ENCODE measurements around the gene SLC36A4.
"Not testable (repeated sequence)": the region's sequence is repeated elsewhere in the genome, so short reads cannot be mapped to it uniquely, and the experiment has no call there.

The SLC36A4 gene

DNA sequence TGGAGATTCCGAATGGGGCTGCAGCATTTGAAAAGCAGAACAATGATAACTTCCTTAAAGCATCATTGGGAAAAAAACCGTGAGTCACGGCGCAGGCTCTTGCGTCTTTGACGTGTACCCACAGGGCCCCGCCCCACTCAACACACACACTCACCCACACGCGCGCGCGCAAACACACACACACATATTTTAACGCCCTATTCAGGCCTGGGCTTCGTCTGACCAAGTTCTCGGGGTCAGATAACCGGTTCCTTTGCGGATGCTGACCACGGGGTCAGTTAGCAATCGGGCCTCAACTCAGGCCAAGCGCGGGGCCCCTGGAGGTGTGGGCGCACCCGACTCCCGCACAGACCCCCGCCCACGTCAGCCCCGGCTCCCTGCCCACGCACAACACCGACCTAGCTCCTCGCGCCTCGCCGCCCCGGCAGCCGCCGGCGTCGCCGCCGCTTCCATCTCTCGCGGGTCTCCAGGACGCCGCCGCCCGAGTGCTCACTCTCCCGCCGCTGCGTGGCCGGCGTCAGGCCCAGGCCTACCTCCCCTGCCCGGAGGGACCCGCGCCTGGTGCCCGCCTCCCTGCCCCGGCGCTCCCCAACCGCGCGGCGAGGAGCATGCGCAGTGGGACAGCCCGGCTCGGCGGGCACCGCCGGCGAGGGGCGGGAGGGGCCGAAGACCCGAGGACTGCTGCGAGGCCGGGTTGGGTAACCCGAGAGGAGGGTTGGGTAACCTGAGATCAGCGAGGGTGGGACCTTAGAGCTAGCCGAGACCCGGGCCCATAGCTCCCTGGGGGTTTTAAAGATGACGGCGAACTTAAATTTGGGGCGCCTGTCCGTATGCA, at the start of gene SLC36A4:
TSS of gene SLC36A4 (minus strand) at position 612 of the 835 bp plus-strand sequence. CDS start at position 453, 159 bp downstream.
- Histone ChIP-seq H3K4me3 (ENCODE audit: low read depth, low read length) (peak within 1 kb of the TSS; percentile 82), H3K9ac (ENCODE audit: low read length) (peak within 1 kb of the TSS; percentile 92), H3K27ac (ENCODE audit: low read depth, low read length) (peak within 1 kb of the TSS; percentile 95), H3K4me1 (ENCODE audit: control insufficient read depth, insufficient read depth, low read length) (peaks cover 10% of the 10 kb centered on the region), H3K9me3 (ENCODE audit: control insufficient read depth, insufficient read depth, low read depth, low read length) (no peaks in the 10 kb centered on the region), H3K36me3 (ENCODE audit: control insufficient read depth, insufficient read depth, low read length) (no peaks in the 10 kb centered on the region), H3K27me3 (ENCODE audit: control insufficient read depth, insufficient read depth, low read length) (no peaks in the 10 kb centered on the region)

GRCh38 chr11:93246790-93247189, 49.0 kb upstream of the SLC36A4 start:
- not testable (repeated sequence) for H3K27ac ChIP-seq (ENCODE audit: low read depth, low read length); H3K9ac ChIP-seq (ENCODE audit: low read length); H3K4me1 ChIP-seq (ENCODE audit: control insufficient read depth, insufficient read depth, low read length); H3K9me3 ChIP-seq (ENCODE audit: control insufficient read depth, insufficient read depth, low read depth, low read length); H3K27me3 ChIP-seq (ENCODE audit: control insufficient read depth, insufficient read depth, low read length); H3K36me3 ChIP-seq (ENCODE audit: control insufficient read depth, insufficient read depth, low read length); H3K4me3 ChIP-seq (ENCODE audit: low read depth, low read length)

DNA sequence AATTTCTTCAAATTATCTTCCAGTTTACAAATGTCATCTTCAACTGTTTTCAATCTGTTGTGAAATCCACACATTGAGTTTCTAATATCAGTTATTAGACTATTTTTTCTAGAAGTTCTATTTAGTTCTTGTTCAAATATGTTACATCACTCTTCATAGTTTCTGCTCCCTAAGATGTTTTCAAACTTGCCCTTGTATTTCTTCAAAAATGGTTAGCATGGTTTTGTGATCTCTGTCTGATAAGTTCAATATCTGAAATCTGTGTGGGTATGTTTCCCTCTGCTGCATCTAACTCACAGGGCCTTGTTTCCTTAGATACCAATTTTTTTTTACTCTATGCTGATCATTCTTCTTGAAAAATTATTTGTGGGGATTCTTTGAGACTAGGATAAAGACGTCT, 46.2 kb upstream of the SLC36A4 start:
- Histone ChIP-seq H3K36me3 (ENCODE audit: control insufficient read depth, insufficient read depth, low read length) (no peaks in the 10 kb centered on the region), H3K4me3 (ENCODE audit: low read depth, low read length) (no peak overlapping the region), H3K4me1 (ENCODE audit: control insufficient read depth, insufficient read depth, low read length) (no peaks in the 10 kb centered on the region), H3K9me3 (ENCODE audit: control insufficient read depth, insufficient read depth, low read depth, low read length) (no peaks in the 10 kb centered on the region), H3K27ac (ENCODE audit: low read depth, low read length) (no peak overlapping the region), H3K9ac (ENCODE audit: low read length) (no peak overlapping the region), H3K27me3 (ENCODE audit: control insufficient read depth, insufficient read depth, low read length) (no peaks in the 10 kb centered on the region)

DNA sequence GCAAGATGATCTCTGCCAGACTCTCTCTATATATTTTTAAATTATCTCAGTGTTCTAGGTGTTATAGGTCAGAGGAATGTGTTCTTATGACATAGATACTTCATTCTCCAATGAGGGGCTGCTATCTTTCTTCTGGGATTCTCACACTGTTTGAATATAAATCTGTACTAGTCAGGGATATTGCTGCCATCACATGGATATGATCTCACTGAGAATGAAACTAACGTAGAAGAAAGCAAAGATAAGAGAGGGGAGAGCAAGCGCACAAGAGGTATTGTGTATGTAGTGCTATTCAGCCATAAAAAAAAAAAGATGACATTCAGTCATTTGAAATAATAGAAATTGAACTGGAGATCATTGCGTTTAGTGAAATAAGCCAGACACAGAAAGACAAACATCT, 42.2 kb upstream of the SLC36A4 start:
- Histone ChIP-seq H3K4me1 (ENCODE audit: control insufficient read depth, insufficient read depth, low read length) (no peaks in the 10 kb centered on the region), H3K27me3 (ENCODE audit: control insufficient read depth, insufficient read depth, low read length) (no peaks in the 10 kb centered on the region), H3K36me3 (ENCODE audit: control insufficient read depth, insufficient read depth, low read length) (no peaks in the 10 kb centered on the region), H3K9ac (ENCODE audit: low read length) (no peak overlapping the region), H3K27ac (ENCODE audit: low read depth, low read length) (no peak overlapping the region), H3K4me3 (ENCODE audit: low read depth, low read length) (no peak overlapping the region), H3K9me3 (ENCODE audit: control insufficient read depth, insufficient read depth, low read depth, low read length) (no peaks in the 10 kb centered on the region)

- Histone ChIP-seq H3K36me3 (ENCODE audit: control insufficient read depth, insufficient read depth, low read length) (no peaks in the 10 kb centered on the region), H3K9ac (ENCODE audit: low read length) (no peak overlapping the region), H3K9me3 (ENCODE audit: control insufficient read depth, insufficient read depth, low read depth, low read length) (no peaks in the 10 kb centered on the region), H3K4me1 (ENCODE audit: control insufficient read depth, insufficient read depth, low read length) (0 out of 2 replicates have a peak, but pooled peaks cover 6% of the 10 kb centered on the region), H3K27me3 (ENCODE audit: control insufficient read depth, insufficient read depth, low read length) (no peaks in the 10 kb centered on the region), H3K4me3 (ENCODE audit: low read depth, low read length) (no peak overlapping the region), H3K27ac (ENCODE audit: low read depth, low read length) (no peak overlapping the region)
Measured at GRCh38 chr11:93238956-93239355, 41.2 kb upstream of the SLC36A4 start.

- 0 out of 2 replicates have a peak, but pooled peaks cover 6% of the 10 kb centered on the region for H3K4me1 ChIP-seq (ENCODE audit: control insufficient read depth, insufficient read depth, low read length)
- no peaks in the 10 kb centered on the region for H3K9me3 ChIP-seq (ENCODE audit: control insufficient read depth, insufficient read depth, low read depth, low read length)
- no peak overlapping the region for H3K9ac ChIP-seq (ENCODE audit: low read length)
- H3K36me3 ChIP-seq (ENCODE audit: control insufficient read depth, insufficient read depth, low read length): no peaks in the 10 kb centered on the region
- H3K27ac ChIP-seq (ENCODE audit: low read depth, low read length): no peak overlapping the region
- no peaks in the 10 kb centered on the region for H3K27me3 ChIP-seq (ENCODE audit: control insufficient read depth, insufficient read depth, low read length)
- no peak overlapping the region for H3K4me3 ChIP-seq (ENCODE audit: low read depth, low read length)
Measured at GRCh38 chr11:93236741-93237675, 39.2 kb upstream of the SLC36A4 start.

DNA sequence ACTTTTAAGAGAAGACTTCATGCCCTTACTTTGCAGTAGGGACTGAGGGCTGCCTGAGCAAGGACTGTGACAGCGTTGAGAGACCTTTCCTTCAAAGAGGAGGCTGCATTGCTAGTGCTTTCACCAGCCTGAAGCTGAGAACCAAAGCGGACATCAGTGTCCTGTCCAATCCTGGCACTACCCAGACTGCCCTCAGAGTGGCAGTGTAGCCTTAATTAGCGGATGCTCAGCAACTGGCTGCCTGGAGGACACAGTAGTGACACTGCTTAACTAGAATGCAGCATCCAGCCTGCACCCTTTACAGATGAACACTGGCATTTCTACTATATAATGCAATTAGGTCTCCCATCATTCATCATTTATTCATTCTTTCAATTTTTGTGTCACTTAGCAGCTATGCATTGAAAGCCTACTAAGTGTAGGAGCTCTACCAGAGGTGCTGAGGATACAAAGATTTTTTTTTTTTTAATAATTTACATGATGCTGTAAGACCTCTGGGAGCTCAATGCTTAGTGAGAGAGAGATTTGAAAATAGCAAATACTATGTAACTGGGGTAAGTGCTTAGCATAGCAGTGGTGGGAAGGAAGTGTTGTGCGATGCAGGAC, 36.9 kb upstream of the SLC36A4 start:
- Histone ChIP-seq H3K4me3 (ENCODE audit: low read depth, low read length) (no peak overlapping the region), H3K9ac (ENCODE audit: low read length) (no peak overlapping the region)

GRCh38 chr11:93229876-93230275, 32.1 kb upstream of the SLC36A4 start:
- Histone ChIP-seq H3K4me1 (ENCODE audit: control insufficient read depth, insufficient read depth, low read length) (0 out of 2 replicates have a peak, but pooled peaks cover 6% of the 10 kb centered on the region), H3K27me3 (ENCODE audit: control insufficient read depth, insufficient read depth, low read length) (no peaks in the 10 kb centered on the region), H3K4me3 (ENCODE audit: low read depth, low read length) (no peak overlapping the region), H3K9me3 (ENCODE audit: control insufficient read depth, insufficient read depth, low read depth, low read length) (no peaks in the 10 kb centered on the region), H3K9ac (ENCODE audit: low read length) (no peak overlapping the region), H3K27ac (ENCODE audit: low read depth, low read length) (no peak overlapping the region), H3K36me3 (ENCODE audit: control insufficient read depth, insufficient read depth, low read length) (no peaks in the 10 kb centered on the region)

More for the DNA sequence above, 36.9 kb upstream of the SLC36A4 start:
- H3K4me1 ChIP-seq (ENCODE audit: control insufficient read depth, insufficient read depth, low read length): 0 out of 2 replicates have a peak, but pooled peaks cover 6% of the 10 kb centered on the region
- no peaks in the 10 kb centered on the region for H3K27me3 ChIP-seq (ENCODE audit: control insufficient read depth, insufficient read depth, low read length)
- H3K36me3 ChIP-seq (ENCODE audit: control insufficient read depth, insufficient read depth, low read length): no peaks in the 10 kb centered on the region
- H3K9me3 ChIP-seq (ENCODE audit: control insufficient read depth, insufficient read depth, low read depth, low read length): no peaks in the 10 kb centered on the region
- no peak overlapping the region for H3K27ac ChIP-seq (ENCODE audit: low read depth, low read length)

- Histone ChIP-seq H3K36me3 (ENCODE audit: control insufficient read depth, insufficient read depth, low read length) (no peaks in the 10 kb centered on the region), H3K27ac (ENCODE audit: low read depth, low read length) (no peak overlapping the region), H3K4me1 (ENCODE audit: control insufficient read depth, insufficient read depth, low read length) (no peaks in the 10 kb centered on the region), H3K27me3 (ENCODE audit: control insufficient read depth, insufficient read depth, low read length) (no peaks in the 10 kb centered on the region), H3K4me3 (ENCODE audit: low read depth, low read length) (no peak overlapping the region), H3K9ac (ENCODE audit: low read length) (no peak overlapping the region), H3K9me3 (ENCODE audit: control insufficient read depth, insufficient read depth, low read depth, low read length) (no peaks in the 10 kb centered on the region)
Measured at GRCh38 chr11:93225662-93226061, 27.9 kb upstream of the SLC36A4 start.

- Histone ChIP-seq H3K9me3 (ENCODE audit: control insufficient read depth, insufficient read depth, low read depth, low read length) (no peaks in the 10 kb centered on the region), H3K27me3 (ENCODE audit: control insufficient read depth, insufficient read depth, low read length) (no peaks in the 10 kb centered on the region), H3K27ac (ENCODE audit: low read depth, low read length) (no peak overlapping the region), H3K4me1 (ENCODE audit: control insufficient read depth, insufficient read depth, low read length) (no peaks in the 10 kb centered on the region), H3K36me3 (ENCODE audit: control insufficient read depth, insufficient read depth, low read length) (no peaks in the 10 kb centered on the region), H3K9ac (ENCODE audit: low read length) (no peak overlapping the region), H3K4me3 (ENCODE audit: low read depth, low read length) (no peak overlapping the region)
Measured at GRCh38 chr11:93221539-93221938, 23.7 kb upstream of the SLC36A4 start.

Data from HUES6 (cell line).